ENCODE data around the gene ARMH1.
"Not testable (repeated sequence)": the region's sequence is repeated elsewhere in the genome, so short reads cannot be mapped to it uniquely, and the experiment has no call there.

ARMH1 gene

DNA sequence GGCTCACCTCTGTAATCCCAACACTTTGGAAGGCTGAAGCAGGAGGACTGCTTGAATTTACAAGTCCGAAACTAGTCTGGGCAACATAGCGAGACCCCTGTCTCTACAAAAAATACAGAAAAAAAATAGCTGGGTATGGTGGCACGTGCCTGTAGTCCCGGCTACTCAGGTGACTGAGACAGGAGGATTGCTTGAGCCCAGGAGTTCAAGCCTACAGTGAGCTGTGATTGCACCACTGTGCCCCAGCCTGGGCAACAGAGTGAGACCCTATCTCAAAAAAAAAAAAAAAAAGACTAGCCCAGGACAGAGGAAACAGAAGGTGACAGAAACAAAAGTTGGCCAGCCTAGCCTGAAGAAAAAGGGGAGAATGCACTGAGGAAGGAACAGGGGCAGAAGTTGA is 21.2 kb downstream of the ARMH1 start:
- DNase-seq (ENCODE audit: low spot score), result no peak

DNA sequence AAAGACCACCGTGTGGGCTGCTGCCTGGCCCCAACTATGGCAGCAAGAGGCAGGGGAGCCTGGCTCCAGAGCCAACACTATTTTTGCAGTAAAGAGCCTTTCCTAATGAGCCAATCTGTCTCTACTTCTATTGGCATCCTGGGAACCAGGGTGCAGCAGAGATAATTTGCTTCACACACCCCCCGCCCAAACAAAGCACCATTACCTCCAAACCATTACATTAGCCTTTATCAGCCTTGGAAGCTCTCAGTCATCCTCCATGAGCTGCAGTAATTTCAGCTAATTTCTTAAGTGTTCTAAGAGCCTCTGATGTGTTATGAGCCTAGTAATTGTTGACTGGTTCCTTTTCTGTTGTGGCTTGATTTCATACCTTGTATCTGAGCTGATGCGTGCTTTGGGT is 21.6 kb downstream of the ARMH1 start:
- no peak for DNase-seq (ENCODE audit: low spot score)

GRCh38 chr1:44696789-44697345 is 22.4 kb downstream of the ARMH1 start:
- no peak for DNase-seq (ENCODE audit: low spot score)

DNA sequence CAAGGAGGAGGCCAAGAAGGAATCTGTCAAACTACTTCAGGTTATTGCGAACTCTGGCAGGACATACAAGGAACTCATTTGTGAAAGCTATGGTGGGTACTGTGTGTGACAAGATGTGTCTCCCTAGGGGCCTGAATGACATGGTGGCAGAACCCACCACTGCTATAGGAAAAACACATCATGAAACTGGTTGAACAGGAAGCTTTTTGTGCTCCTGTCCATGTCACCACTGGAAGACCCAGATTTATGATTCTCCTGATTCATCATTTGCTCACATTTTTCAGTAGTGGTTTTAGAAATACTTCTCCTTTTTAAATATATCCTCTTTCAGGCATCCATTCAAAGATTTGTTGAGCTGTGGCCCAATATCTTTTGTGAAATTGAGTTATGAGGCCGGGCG is 23.6 kb downstream of the ARMH1 start:
- no peak for DNase-seq (ENCODE audit: low spot score)

DNA sequence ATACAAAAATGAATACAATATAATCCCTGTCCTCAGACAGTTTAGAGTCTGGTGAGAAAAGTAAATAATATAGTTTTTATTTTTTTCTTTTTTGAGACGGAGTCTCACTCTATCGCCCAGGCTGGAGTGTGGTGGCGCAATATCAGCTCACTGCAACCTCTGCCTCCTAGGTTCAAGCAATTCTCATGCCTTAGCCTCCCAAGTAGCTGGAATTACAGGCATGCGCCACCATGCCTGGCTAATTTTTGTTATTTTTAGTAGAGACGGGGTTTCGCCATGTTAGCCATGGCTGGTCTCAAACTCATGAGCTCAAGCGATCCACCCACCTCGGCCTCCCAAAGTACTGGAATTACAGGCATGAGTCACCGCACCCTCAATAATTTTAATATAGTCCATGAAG is 24.9 kb downstream of the ARMH1 start:
- DNase-seq (ENCODE audit: low spot score), result not testable (repeated sequence)

DNA sequence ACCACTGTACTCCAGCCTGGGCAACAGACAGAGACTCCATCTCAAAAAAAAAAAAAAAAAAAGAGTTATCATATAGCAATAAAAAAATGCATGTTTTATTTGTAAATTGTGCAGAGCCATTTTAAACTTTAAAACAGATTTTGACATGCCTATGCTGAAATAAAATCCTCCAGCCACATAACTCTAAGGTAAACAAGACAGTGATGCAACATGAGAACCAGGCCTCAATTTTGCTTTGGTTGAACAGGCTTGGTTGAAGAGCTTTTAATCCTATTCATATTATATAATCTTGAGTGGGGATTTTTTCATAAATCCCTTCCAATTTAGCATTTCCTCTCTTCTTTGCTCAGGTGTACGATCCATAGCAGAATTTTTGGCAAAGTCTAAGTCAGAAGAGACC is 26.1 kb downstream of the ARMH1 start:
- DNase-seq (ENCODE audit: low spot score), result no peak

DNA sequence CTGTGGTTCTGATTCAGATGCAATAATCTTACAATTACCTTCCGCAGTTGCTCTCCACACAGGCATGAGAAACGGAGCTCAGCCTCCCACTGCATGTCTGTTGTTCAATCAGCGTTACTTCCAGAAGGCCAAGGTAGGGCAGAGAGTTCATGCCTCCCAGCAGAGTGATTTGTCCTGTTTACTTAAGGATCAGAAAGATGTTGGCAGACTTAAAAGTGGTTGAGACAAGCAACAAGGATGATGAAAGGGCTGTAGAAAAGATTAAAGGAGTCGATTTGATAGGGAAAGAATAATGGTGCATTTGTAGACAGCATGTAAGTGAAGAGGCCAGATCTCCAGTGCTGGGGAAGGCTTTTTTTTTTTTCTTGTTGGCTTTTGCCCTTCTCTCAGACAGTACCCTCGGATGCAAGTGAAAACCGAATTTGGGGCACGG is 26.6 kb downstream of the ARMH1 start:
- DNase-seq (ENCODE audit: low spot score), result no peak

- DNase-seq (ENCODE audit: low spot score), result no peak
Observed at GRCh38 chr1:44705470-44705869, 31.0 kb downstream of the ARMH1 start.

DNA sequence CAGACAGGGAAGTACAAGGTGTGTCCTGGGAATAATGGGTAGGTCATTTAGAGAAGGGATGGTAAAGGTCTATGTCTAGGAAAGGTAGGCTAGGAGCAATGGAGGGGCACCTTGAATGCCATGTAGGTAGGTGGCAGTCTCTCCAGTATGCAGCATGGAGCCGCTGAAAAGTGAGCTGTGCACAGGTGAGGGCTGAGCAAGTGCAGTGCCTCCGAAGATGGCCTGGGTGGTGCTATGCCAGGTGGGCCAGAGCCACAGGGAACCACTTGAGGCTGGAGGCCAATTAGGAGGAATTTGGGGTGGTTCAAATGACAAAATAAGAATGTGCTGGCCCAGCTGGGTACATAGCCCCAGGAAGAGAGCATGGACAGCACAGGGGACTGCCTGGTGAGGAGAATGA is 31.4 kb downstream of the ARMH1 start:
- DNase-seq (ENCODE audit: low spot score), result no peak

DNA sequence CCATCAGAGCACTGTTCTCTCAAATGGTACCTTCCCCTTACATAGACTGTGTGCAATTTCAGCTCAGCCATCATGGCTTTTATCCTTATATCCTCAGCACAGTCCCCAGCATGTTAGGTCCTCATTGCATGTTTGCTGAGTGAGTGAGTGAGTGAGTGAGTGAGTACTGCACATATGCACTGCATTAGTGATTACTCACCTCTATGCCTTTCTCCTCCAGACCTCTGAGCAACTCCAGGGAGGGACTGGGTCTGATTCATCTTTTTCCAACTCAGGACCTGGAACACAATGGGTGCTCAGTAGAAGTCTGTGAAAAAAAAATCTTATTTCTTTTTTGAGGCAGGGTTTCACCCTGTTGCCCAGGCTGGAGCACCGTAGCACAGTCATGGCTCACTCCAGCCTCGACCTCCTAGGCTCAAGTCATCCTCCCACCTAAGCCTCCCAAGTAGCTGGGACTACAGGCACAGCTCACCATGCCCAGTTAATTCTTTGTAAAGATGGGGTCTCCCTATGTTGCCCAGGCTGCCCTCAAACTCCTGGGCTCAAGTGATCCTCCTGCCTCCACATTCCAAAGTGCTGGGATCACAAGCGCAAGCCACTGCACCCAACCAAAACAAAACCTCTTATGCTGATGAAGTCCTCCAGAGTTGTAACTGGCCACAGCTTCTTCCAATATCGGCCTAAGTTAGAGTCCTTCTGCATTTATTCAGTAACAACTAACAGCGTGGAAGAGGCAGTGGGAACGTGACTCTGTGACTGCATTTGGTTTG is 32.8 kb downstream of the ARMH1 start:
- DNase-seq (ENCODE audit: low spot score), result no peak

DNA sequence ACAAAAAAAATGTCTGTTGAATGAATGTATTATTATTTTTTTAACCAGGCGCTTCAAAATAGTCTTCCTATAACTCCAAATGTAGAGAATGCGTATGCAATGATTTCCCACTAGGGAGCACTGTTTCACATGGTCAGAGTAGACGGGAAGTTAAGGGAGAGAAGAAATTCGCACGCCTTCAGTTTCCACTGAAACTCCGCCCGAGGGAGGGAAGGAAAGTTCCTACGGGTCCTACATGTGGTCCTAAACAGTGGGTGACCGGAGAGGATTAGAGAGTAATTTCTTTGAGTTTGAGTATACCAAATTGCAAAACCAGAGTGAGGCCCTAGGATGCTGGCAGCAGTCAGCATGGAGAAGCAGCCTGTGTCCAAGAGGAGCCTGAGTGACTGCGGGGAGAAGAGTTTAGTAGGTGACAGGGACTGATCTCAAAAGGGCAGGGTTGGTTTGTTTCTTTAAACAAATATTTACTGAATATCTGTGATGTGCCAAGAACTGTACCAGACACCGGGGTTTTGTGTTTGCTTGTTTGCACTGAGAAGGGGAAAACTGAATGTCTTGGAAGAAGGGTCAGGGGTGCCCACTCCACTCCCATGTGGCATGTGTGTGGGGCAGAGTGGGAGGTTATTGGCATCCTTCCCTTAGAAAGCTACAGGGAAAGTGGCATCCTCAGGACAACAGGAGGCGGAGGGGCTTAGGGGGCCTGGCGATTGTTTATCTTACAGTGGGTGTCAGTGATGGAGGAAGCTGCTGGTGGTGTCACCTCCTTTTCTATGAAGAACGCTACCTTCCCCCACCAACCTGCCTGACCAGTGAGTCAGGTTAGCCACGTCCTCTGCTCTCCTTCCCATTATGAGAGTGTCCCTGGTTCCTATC is 33.7 kb downstream of the ARMH1 start:
- peak; percentile 58 for DNase-seq (ENCODE audit: low spot score)

DNA sequence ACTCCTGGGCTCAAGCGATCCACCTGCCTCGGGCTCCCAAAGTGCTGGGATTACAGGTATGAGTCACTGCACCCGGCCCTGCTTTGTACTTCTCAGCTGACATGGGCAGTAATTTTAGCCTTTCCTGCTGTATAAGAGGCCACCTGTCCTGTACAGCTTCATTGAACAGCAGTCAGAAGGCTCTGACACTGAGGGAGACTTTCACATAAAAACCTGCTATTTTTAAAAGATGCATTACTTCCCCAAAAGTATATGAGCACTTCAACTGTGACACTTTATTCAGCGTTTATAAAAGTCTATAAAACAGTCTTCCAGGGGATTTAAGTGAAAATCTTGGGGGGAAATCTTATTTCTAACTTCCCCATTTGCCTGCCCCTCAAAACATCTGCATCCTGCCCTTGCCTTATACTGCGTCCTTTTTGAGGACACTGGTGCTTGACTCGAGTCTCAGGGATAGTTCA is 38.8 kb downstream of the ARMH1 start:
- no peak for DNase-seq (ENCODE audit: low spot score)

GRCh38 chr1:44714532-44714931 is 40.0 kb downstream of the ARMH1 start:
- no peak for DNase-seq (ENCODE audit: low spot score)

DNA sequence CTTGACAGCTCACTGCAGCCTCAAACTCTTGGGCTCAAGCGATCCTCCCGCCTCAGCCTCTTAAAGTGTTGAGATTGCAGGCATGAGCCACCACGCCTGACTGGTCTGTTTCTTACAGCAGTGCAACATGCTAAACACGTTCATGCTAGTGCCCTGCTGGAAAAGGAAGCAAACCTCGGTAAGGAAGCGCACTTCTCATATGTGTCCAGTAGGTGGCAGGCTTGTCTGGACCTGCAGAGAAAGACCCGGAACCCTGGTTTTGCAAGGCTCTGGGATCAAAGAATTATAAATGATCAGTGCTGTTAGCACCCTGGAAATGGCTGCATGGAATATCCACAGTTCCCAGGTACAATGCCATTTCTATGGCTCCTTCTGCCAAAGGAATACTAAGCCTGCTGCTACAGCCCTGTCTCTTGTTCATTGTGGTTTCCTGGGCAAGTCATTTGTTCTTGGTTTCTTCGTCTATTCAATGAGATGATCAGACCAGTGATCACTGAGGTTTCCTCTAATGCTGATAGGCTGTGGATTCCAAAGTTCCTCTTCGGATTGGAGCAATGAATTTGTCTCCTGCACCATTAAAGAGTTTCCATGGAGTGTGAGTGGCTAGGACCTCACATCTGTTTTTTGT is 40.5 kb downstream of the ARMH1 start:
- DNase-seq (ENCODE audit: low spot score), result peak; percentile 89

DNA sequence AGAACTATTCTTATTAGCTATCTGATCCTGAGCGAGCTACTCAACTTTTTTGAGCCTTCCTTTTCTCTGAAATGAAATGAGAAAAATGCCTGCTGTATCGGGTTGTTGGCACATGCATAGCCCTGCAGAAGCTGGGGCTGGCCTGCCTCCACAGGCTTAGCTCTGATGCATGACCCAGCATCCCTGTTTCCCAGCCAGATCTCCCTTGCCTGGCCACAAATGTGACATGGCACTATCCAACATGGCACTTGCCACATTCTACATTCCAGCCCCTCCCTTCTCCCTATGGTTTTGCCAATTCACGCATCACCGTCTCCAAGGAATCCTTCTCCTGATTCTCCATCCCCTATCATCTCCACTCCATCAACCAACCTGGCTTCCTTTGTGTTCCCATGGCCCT is 42.6 kb downstream of the ARMH1 start:
- DNase-seq (ENCODE audit: low spot score), result no peak

DNA sequence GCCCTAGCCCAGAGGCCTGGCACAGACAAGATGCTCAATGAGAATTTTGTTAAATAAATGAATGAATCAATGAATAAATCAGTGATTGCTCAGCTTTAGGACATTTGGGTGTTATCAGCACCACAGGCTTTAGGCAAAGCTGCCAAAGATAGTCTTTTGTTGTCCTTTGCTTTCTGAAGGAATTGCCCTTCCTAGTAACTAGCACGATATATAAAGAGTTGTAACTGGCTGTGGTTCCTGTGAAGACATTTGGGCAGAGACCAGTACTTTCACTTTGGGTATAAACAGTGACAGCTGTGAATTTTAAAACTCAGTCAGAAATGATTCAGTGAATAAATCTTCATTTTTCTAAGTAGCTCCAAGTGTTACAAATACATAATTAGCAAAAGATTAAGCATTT is 43.1 kb downstream of the ARMH1 start:
- no peak for DNase-seq (ENCODE audit: low spot score)

- DNase-seq (ENCODE audit: low spot score), result no peak
Observed at GRCh38 chr1:44718091-44718490, 43.6 kb downstream of the ARMH1 start.

DNA sequence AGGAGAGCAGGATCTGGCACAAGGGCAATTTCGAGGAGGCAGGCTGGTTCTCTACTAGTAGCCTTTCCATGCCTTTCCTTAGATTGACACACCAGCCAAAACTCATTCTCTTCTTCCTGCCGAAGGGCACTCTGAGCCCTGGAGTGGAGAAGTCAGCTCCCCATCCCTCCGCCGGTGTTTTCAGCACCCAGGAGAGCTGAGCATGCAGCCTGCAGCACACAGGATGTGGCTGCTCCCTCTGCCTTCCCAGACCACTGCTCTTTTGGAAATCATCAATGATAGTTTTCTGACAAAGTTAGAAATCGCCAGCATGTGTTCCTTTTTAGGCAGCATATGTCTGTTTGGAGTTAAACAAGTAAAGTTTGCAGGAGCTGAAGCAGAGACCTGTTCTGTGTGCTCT is 44.8 kb downstream of the ARMH1 start:
- DNase-seq (ENCODE audit: low spot score), result no peak

DNA sequence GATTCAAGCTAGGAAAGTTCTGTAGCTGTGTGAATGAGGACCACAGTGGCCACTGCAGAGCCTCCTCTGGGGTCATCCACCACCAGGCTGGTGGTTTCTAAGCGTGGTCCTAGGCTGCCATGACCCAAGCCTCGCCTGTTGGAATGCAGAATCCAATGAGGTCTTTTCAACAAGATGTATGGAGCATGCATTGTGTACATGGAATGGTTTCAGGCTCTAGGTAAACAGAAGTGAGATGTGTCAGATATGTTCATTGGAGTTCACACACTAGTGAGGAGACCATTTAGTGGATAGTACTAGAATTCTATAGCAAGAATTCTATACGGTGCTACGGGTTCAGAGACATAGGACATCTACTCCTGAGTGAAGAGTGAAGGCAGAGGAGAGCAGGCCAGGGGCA is 45.8 kb downstream of the ARMH1 start:
- no peak for DNase-seq (ENCODE audit: low spot score)

DNA sequence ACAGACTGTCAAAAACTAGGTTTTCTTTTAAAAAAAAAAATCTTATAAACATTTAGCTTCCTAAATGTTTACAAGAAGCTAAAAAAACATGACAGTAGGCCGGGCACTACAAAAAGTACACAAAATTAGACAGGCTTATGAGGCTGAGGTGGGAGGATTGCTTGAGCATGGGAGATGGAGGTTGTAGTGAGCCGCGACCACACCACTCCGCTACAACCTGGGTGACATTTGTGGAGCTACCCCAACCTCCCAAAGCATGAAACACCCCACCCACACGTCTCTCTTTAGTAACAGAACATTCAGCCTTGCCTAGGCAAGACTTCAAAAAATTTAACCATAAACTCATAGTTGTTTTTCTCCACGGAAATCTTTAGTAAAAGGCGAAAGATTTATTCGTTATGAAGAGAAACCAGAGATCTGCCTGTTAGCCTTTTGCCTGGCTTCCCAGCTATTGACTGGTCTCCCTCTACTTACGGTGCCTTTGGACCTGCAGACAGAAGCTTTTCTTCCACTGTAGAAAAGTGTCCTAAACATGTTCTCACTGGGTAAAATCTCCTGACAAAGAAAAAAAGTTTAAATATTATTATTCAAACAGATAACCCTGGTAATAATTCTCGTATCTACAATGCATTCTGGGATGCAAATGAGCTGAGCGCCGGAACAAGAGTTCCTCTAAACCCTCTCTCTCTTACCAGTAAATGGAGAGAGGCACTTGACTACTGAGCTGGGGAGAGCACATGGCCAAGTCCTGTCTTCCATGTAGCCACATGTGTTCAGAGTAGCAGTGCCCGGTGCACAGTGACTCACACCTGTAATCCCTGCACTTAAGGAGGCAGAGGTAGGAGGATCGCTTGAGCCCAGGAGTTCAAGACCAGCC is 47.2 kb downstream of the ARMH1 start:
- peak; percentile 60 for DNase-seq (ENCODE audit: low spot score)

- no peak for DNase-seq (ENCODE audit: low spot score)
Observed at GRCh38 chr1:44723064-44723463, 48.5 kb downstream of the ARMH1 start.

All from Ammon's horn (tissue), 1 donor.